GM21390 (cell line): ENCODE results near the gene TARBP1.

Experiments used
- ATAC-seq: cut with Tn5 transposase; IDR thresholded peaks from one replicate; pipeline ENCODE4 v1.9.1; 2021; ENCODE audit not compliant: unreplicated experiment

The TARBP1 gene

GRCh38 chr1:234355782-234356510 lies 123.0 kb downstream of the TARBP1 start:
- no peak for ATAC-seq

DNA sequence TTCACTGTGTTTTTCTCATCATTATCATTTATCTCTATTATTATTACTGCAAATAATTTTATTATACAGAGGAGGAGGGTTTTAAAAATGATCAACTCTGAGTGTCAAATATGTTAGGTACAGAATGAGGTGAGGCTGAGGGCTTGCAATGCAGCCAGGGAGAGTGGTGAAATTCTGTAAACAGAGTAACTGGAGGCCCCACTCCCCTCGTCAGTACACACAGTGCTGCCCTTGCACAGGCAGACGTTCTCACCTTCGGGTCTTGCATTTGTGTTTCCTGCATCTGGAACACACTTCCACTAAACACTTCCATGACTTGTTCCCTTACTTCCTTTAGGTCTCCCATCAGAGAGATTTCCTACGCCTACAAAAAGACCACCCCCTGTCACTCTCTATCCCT lies 130.0 kb downstream of the TARBP1 start:
- no peak for ATAC-seq

- no peak for ATAC-seq
These were observed 133.7 kb downstream of the TARBP1 start for GRCh38 chr1:234345237-234345636.

GRCh38 chr1:234342774-234343173 lies 136.2 kb downstream of the TARBP1 start:
- ATAC-seq: no peak
